OCI-LY7 (cell line): ENCODE data around the gene DMRTB1. TPM values are rescaled to one million over a fixed set of nuclear protein-coding genes. Genes with fewer than 3 reads are reported as not detected.

ENCODE experiments used
- BruUV-seq: library from RNA; stranded (reverse); fragments of 400-500 nt; replicated peaks from 2 replicates; lab custom pipeline; 2021; lab: Mats Ljungman, UMichigan
- CTCF ChIA-PET: fragments of 300-600 bp; sonication (Branson Sonifier 250); formaldehyde crosslinking; loops from one replicate; lab custom pipeline; 2022; ENCODE audit warnings: antibody characterized with exemption; ENCODE audit not compliant: unreplicated experiment; lab: Charles Lee
- POLR2A ChIA-PET: fragments of 300-600 bp; sonication (Branson Sonifier 250); formaldehyde crosslinking; loops from one replicate; lab custom pipeline; 2022; ENCODE audit warnings: antibody characterized with exemption; lab: Charles Lee
- DNase-seq: peaks from one replicate; pipeline ENCODE4 v3.0.0-alpha.2; 2015; ENCODE audit warnings: low spot score
- H2AFZ ChIP-seq: fragments of 200-600 bp; sonication (generic), shearing (Covaris generic); 2 replicates; pipeline ENCODE4 v1.6.1; 2014; ENCODE audit warnings: mild to moderate bottlenecking, antibody characterized with exemption, low read length, moderate library complexity
- H3K27ac ChIP-seq: fragments of 200-600 bp; sonication (generic); 2 replicates; pipeline ENCODE4 v1.5.1; 2014; ENCODE audit warnings: mixed run types, low read depth, mild to moderate bottlenecking, moderate library complexity, low read length, inconsistent platforms; ENCODE audit not compliant: poor library complexity, severe bottlenecking
- H3K36me3 ChIP-seq: fragments of 200-600 bp; sonication (generic); 2 replicates; pipeline ENCODE4 v1.6.1; 2014; ENCODE audit warnings: mild to moderate bottlenecking, antibody characterized with exemption, low read length, moderate library complexity, mixed read lengths; ENCODE audit not compliant: insufficient read depth
- H3K4me1 ChIP-seq: fragments of 200-600 bp; sonication (generic); 2 replicates; pipeline ENCODE4 v1.5.1; 2014; ENCODE audit warnings: mild to moderate bottlenecking, low read length; ENCODE audit not compliant: insufficient read depth, poor library complexity, severe bottlenecking
- H3K4me2 ChIP-seq: fragments of 200-600 bp; sonication (generic); 2 replicates; pipeline ENCODE4 v1.6.1; 2014; ENCODE audit warnings: mild to moderate bottlenecking, low read length
- H3K4me3 ChIP-seq: fragments of 200-600 bp; sonication (generic); 2 replicates; pipeline ENCODE4 v1.5.1; 2014; ENCODE audit warnings: mild to moderate bottlenecking, low read depth, low read length; ENCODE audit not compliant: poor library complexity, severe bottlenecking
- H3K79me2 ChIP-seq: fragments of 200-600 bp; sonication (generic); 2 replicates; pipeline ENCODE4 v1.6.1; 2016; ENCODE audit warnings: low read depth, mild to moderate bottlenecking, low read length, moderate library complexity, mixed read lengths; ENCODE audit not compliant: insufficient read depth
- H3K9me2 ChIP-seq: fragments of 200-600 bp; sonication (generic); 2 replicates; pipeline ENCODE4 v1.6.1; 2016; ENCODE audit warnings: mild to moderate bottlenecking, low read length, mixed read lengths; ENCODE audit not compliant: insufficient read depth
- H3K9me3 ChIP-seq: fragments of 200-600 bp; sonication (generic); 2 replicates; pipeline ENCODE4 v1.6.1; 2014; ENCODE audit warnings: mild to moderate bottlenecking, mixed run types, low read length, mixed read lengths
- H4K20me1 ChIP-seq: fragments of 200-600 bp; sonication (generic); 2 replicates; pipeline ENCODE4 v1.6.1; 2014; ENCODE audit warnings: mild to moderate bottlenecking, antibody characterized with exemption, low read length, moderate library complexity, mixed read lengths; ENCODE audit not compliant: insufficient read depth
- CTCF ChIP-seq: fragments of 200-600 bp; sonication (generic); conservative IDR thresholded peaks from 2 replicates; pipeline ENCODE4 v1.5.1; 2014; ENCODE audit warnings: mild to moderate bottlenecking, antibody characterized with exemption, low read length, moderate library complexity, mixed read lengths
- EZH2phosphoT487 ChIP-seq: fragments of 200-600 bp; sonication (generic); IDR thresholded peaks from 2 replicates; pipeline ENCODE4 v1.6.1; 2018; ENCODE audit warnings: low read depth, borderline replicate concordance, mild to moderate bottlenecking, mixed run types, antibody characterized with exemption, low read length, moderate library complexity, mixed read lengths
- intact Hi-C: fragments of 100-400 bp; cut with micrococcal nuclease; formaldehyde crosslinking; loops from one replicate; pipeline ENCODE4 v1.10.0; 2022; ENCODE audit not compliant: unreplicated experiment
- total RNA-seq, 2 experiments: library from RNA; depleted of rRNA in 1 of 2; stranded (reverse); fragments of >200 nt in 1 of 2; shearing (Covaris generic) in 1 of 2; gene quantifications; 2 replicates each; pipeline ENCODE4 v1.2.3, GENCODE V29; 2014 to 2022

The DMRTB1 gene
- total RNA-seq, 2 experiments from 2014 or later, result not detected

GRCh38 chr1:53477651-53478501 lies 18.7 kb downstream of the DMRTB1 start:
- Histone ChIP-seq H3K9me2 (no peaks in the 10 kb centered on the region), H2AFZ (no peak overlapping the region), H3K27ac (no peak overlapping the region), H3K9me3 (no peaks in the 10 kb centered on the region), H3K4me2 (no peak overlapping the region), H3K4me3 (no peak overlapping the region), H4K20me1 (no peaks in the 10 kb centered on the region), H3K79me2 (no peaks in the 10 kb centered on the region), H3K4me1 (no peaks in the 10 kb centered on the region), H3K36me3 (no peaks in the 10 kb centered on the region)
- CTCF ChIA-PET, result no interaction called here
- TF ChIP-seq CTCF, result no peak
- TF ChIP-seq EZH2phosphoT487, result no peak
- BruUV-seq, result no TSS peak
- DNase-seq, result no peak
- intact Hi-C loops, result no loop called here
- POLR2A ChIA-PET, result no interaction called here

- Histone ChIP-seq H3K4me3 (no peak overlapping the region), H2AFZ (no peak overlapping the region), H3K4me1 (no peaks in the 10 kb centered on the region), H3K36me3 (no peaks in the 10 kb centered on the region), H3K9me2 (no peaks in the 10 kb centered on the region), H4K20me1 (no peaks in the 10 kb centered on the region), H3K9me3 (no peaks in the 10 kb centered on the region), H3K27ac (no peak overlapping the region), H3K79me2 (no peaks in the 10 kb centered on the region), H3K4me2 (no peak overlapping the region)
- TF ChIP-seq CTCF, result no peak
- no peak for DNase-seq
- ChIA-PET CTCF (no interaction called here), POLR2A (no interaction called here)
- BruUV-seq, result no TSS peak
- intact Hi-C loops, result no loop called here
Measured at GRCh38 chr1:53478502-53478818, 19.3 kb downstream of the DMRTB1 start.

- BruUV-seq, result no TSS peak
- TF ChIP-seq EZH2phosphoT487 (no peak), CTCF (no peak)
- Histone ChIP-seq H3K27ac (no peak overlapping the region), H3K4me2 (no peak overlapping the region), H4K20me1 (no peaks in the 10 kb centered on the region), H3K4me1 (no peaks in the 10 kb centered on the region), H2AFZ (no peak overlapping the region), H3K4me3 (no peak overlapping the region), H3K79me2 (no peaks in the 10 kb centered on the region), H3K36me3 (no peaks in the 10 kb centered on the region), H3K9me2 (no peaks in the 10 kb centered on the region), H3K9me3 (no peaks in the 10 kb centered on the region)
- intact Hi-C loops, result no loop called here
- CTCF ChIA-PET, result no interaction called here
- no peak for DNase-seq
- POLR2A ChIA-PET, result no interaction called here
Measured at GRCh38 chr1:53480678-53481077, 21.5 kb downstream of the DMRTB1 start.
